ENCODE measurements around the gene PCP4.

Gene PCP4

GRCh38 chr21:39972976-39973770 is 105.9 kb downstream of the PCP4 start:
- H3K4me3 ChIP-seq (ENCODE audit: low read depth, low read length): no peak overlapping the region
- no peak for DNase-seq (ENCODE audit: low read depth)
- TF ChIP-seq CTCF (IDR thresholded peaks at IDR 0.05; ENCODE audit: insufficient read depth, low read depth, low read length, missing control alignments): no peak

- H3K4me3 ChIP-seq (ENCODE audit: low read depth, low read length): no peak overlapping the region
- DNase-seq (ENCODE audit: low read depth): no peak
- no peak for TF ChIP-seq CTCF (IDR thresholded peaks at IDR 0.05; ENCODE audit: insufficient read depth, low read depth, low read length, missing control alignments)
Observed at GRCh38 chr21:39976800-39977199, 109.6 kb downstream of the PCP4 start.
